Posterior vena cava (tissue), 2 donors: ENCODE results near the gene PER1. TPM values are rescaled to one million over a fixed set of nuclear protein-coding genes. Genes with fewer than 3 reads are reported as not detected.
A peak's percentile ranks its signal among the peaks of the same experiment; 100 is the strongest.
"Not testable (repeated sequence)": the region's sequence is repeated elsewhere in the genome, so short reads cannot be mapped to it uniquely, and the experiment has no call there.

Source experiments
- DNase-seq: peaks from one replicate; pipeline ENCODE4 v3.0.0-alpha.2; 2020; ENCODE audit warnings: low spot score
- intact Hi-C, 2 donors: fragments of 100-400 bp; cut with DNase I; formaldehyde crosslinking; loops; one replicate each; pipeline versions ENCODE4 v1.14.1 to v1.14.2; 2022 to 2023
- total RNA-seq, 2 donors: library from RNA; stranded (reverse); fragmentation: NEBNext Ultra II Directional; extraction: Animal tissue kit (Norgen Biotek cat#: 25700); gene quantifications; one replicate each; pipeline ENCODE4 v1.2.1, GENCODE V29; 2021
- donor health status: DM: yes; HTN: yes; CAD: no.
- donor health status: DM: yes; HTN: yes; CAD: no.

PER1 gene
- total RNA-seq, 2 donors from 2014 or later, result 203 to 206 TPM

DNA sequence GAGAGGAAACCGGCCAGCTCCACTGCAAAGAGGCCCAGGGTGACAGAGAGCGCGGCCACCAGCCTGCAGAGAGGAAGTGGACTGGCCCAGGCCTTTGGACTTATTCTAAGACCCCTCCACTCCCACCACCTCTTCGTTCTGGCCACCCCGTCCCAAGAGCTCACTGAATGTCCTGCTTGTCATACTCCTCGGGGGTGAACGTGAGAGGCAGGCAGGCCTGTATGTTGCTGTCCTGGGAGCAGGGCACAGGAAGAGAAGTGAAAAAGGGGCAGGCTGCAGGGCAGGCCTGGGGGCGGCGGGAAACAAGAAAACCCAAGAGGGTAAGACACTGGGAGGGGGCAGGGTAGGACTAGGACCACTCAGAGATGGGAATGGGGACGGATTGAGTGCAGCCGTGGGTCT, 23.6 kb upstream of the PER1 start:
- intact Hi-C loops, result no loop called here
- DNase-seq, result no peak

DNA sequence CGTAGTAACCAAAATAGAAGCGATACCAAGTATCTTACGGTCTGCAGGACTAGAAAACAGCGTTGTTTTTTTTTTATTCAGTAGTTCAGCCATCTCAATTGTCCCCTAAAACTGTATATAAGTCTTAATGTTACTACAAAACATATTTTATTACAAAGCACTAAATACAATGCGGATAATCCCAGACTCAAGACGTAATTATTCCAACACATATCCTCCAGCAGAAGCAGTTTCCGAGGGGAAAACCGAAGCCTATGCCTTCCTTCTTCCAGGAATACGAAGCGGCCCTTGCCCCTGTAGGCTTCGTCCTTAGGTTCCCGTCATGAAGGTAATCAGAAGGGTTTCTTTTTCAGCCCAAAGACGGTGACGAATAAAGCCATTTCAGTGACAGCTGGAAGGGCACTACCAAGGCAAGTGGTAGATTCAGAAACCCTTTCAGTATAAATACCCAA, 21.7 kb upstream of the PER1 start:
- intact Hi-C loops, result no loop called here
- DNase-seq, result no peak

DNA sequence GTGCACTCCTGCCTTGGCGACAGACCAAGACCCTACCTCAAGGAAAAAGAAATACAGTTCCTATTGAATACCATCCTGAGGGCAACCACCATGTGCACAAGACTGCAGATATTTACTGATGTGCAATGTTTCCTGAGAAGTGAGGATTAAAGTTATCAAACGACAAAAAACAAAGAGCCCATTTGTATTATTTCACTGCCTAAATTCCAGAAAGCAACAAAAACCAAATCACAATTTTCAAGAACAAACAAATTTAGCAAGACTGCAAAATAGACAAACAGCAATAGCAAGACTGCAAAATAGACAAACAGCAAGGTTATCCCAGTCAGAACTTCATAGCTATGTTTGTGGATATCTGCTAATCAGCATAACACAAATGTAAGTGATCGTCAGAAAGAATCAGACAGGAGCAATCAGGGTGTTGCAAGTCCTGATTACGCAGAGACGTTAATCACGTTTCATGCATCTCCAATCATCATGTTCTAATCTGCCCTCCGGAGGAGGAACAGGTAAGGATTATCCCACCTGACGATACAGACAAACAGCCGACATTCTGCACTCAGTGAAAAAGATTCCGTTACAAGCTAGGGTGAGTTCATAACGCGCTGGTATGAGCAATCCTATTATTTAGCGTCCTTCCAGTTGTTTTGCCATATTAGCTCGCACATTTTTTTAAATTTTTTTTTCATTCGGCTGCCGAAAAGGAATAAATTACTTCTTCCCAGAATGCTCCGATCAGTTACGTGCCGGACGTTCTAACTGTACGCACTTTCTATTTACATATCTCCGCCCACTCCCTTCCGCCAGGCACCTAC, 21.1 kb upstream of the PER1 start:
- intact Hi-C loops, result no loop called here
- DNase-seq, result no peak

GRCh38 chr17:8170186-8170585, 18.0 kb upstream of the PER1 start:
- intact Hi-C loops, DNase-seq: not testable (repeated sequence)

GRCh38 chr17:8167526-8167925, 15.3 kb upstream of the PER1 start:
- DNase-seq, result no peak
- intact Hi-C loops, result no loop called here

- DNase-seq, result no peak
- intact Hi-C loops, result no loop called here
Observed at GRCh38 chr17:8166731-8167130, 14.5 kb upstream of the PER1 start.

GRCh38 chr17:8164815-8165131, 12.6 kb upstream of the PER1 start:
- DNase-seq, result no peak
- intact Hi-C loops, result no loop called here

DNA sequence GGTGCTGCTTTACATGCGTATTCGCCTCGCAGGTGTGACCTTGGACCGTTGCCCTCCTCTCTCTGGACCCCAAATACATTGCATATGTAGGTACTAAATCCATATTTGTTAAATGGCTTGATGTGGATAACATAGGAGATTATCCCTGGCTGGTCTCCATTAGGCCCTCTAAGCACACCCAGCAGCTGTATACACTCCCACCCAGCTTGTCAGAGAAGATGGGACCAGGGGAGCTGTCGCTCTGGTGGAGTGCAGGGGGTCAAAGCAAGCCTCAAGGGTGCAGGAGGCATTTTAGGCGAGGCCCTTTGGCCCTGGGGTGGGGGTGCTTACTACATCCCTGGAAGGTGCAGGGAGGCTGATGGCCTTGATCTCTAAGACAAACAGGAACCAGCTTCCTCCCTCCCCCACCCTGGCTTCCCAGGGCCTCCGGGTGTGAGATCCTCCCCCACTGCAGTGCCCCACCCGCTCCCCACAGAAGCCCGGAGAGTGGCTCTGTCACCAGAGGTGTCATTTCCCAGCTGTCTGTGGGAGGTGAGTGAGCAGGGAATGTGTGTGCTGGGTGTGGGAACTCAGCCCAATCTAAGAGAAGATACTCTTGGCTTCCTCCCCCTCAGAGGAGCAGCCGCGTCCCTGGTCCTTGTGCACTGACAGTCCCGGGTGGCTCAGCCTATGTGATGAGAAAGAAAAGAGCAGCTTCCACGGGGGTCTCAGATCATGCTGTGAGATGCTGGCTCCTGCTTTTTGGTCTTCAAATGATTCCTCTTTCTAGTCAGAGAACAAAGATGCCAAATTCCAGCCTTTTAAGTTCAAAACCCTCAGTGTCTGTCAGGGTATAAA, 12.0 kb upstream of the PER1 start:
- intact Hi-C loops, result no loop called here
- no peak for DNase-seq

DNA sequence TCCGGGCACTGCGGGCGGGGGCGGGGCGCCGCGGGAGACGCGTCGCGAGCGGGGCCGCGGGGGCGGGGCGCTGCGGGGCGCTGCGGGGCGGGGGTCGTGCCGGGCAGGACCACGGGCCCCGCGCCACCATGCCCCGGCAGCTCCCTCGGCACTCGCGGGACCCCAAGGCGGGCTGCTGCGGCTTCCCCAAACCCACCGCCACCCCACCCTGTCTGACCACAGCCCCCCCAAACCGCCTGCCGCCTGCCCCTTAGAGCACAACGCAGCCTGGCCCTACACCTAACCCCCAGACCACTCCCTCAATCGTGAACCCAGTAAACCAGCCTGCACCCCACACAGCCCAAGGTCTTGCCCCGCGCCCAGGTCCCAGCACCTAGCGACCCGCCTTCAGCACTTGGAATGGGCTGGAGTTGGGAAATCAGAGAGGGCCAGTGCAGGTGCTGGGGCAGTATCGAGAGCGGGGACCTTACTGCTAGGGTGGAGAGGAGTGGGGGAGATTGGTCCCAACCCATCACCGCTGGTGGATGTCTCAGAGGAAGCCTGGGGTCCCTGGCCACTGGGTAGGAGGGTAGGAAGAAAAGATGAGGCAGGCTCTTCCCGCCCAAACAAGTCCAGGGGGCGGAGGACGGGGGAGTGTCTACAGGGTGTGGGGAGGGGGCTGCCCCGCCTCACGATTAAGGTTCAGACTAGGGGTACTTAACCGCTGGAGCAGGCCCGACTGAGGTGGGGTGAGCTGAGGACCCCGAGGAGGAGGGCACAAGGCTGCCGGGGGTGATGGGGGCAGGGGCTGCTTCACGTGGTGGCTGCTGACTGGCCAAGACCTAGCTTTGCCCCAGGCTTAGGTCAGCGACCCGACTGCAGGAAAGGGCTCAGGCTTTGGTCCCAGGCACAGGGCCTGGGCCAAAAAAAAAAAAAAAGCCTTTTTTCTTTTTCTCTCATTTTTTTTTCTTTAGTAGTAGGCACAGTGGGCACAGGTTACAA, 11.1 kb upstream of the PER1 start:
- DNase-seq, result no peak
- intact Hi-C loops, result no loop called here

- intact Hi-C loops, result no loop called here
- DNase-seq, result peak; percentile 96
Observed at GRCh38 chr17:8162233-8162996, 10.2 kb upstream of the PER1 start, which contains the start of gene VAMP2. VAMP2 (minus strand) TSS chr17:8162948; CDS start chr17:8162879, 69 bp downstream.

DNA sequence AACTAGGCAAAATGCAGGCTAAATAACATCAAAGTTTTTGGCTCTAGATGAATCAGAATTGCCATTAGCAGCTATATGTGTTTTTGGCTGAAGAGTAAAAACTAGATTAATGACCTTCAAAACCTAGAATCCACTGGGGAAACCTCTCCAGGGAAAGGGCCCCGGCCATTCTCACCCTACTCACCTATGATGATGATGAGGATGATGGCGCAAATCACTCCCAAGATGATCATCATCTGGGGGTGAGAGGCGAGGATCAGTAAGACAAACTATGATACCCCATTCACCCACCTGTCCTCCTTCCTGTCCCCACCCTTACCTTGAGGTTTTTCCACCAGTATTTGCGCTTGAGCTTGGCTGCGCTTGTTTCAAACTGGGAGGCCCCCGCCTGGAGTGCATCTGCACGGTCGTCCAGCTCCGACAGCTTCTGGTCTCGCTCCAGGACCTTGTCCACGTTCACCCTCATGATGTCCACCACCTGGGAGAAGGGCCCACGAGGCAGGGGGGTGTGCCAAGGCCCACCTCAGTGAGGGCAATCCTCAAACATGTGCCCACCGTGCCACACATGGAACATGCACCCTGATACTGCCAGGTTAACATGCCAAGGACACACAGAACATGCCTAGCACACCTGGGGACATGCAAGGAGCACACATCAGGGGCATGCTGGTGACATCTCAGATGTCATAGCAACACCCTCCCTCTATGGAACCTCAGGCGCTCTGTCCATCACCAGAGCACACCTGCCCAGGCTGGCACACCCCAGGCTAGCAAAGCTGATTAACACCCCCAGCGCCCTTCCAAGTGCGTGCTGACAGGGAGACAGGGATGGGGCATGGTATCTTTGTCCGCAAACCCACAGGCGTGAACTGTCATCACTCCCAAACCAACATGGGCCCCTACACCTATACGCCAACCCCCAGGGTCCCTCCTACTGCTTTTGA, 9.4 kb upstream of the PER1 start:
- intact Hi-C loops, result no loop called here
- no peak for DNase-seq

- intact Hi-C loops, result no loop called here
- no peak for DNase-seq
Observed at GRCh38 chr17:8160741-8161221, 8.6 kb upstream of the PER1 start.

GRCh38 chr17:8160224-8160577, 8.0 kb upstream of the PER1 start:
- DNase-seq, result no peak
- intact Hi-C loops, result no loop called here

DNA sequence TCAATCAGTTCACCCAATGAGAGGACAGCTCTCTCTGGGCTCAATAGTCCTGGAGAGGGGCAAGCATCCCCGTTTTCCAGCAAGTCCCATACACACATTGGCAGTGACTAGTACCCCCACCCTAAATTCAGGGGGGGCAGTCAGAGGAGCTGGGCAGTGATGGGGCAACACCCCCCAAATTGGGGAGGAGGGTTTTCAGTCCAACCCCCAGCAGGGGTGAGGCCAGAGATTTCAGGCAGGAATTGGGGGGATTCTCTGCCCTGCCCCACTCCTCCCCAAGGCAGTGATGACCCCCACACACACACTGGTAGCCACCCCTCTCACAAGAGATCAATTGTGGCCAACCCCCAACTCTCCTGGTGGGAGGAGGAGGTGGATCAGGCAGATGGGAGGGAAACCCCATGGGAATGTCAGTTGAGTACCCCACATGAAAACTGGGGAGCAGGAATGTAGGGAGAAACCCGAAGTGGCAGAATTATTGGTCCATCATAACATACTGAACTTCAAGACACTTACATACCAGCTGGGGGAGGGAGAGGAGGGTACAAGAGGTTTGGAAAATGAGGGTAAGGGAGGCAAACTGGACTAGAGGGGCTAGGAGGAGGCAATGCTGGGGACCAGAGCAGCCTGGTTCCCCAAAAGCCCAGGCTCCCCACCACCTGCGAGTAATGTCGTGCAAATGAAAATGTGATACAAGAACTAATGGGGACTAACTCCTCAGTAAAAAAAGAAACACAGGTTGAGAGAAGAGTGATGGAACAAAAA, 7.4 kb upstream of the PER1 start:
- no peak for DNase-seq
- intact Hi-C loops, result no loop called here

DNA sequence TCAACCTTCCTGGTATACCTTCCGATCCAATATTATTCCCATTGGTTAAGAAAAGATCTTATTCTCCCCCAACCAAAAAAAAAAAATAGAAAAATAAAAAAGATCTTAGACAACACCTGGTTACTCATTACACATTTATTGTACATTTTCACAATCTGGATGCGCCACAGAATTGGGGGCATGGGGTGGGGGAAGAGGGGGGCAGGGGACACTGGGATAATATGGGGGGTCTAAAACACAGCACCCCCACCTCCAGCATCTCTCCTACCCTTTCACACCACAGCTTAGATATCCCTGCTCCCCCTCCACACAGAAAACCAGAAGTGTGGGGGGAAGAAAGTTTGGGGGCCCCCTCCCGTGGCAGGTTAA, 6.8 kb upstream of the PER1 start:
- intact Hi-C loops, result no loop called here
- no peak for DNase-seq

- DNase-seq, result peak; percentile 97
- intact Hi-C loops, result no loop called here
Observed at GRCh38 chr17:8158267-8159031, 6.2 kb upstream of the PER1 start.
